ENCODE measurements around the gene PRKG1.

PRKG1 gene

DNA sequence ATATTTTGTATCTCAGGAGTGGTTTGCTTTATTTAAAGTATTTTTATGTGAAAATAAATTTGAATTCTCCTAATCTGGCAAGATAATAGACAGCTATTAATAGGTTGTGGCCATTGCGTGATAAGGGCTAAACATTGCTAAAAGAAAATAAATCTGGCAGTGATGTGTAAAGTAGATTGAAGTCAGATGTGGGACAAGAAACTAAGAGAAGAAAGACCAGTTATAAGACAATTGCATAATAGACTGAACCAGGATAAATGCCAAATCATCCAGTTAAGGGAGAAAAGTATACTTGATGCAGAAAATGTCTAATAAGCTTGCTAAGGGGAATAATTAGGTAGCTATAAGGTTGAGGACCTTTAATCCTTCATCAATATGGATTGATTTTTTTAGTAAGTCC is 822.6 kb downstream of the PRKG1 start:
- no peaks in the 10 kb centered on the region for H3K27me3 ChIP-seq (ENCODE audit: control insufficient read depth, insufficient read depth, low read length)
- H3K4me2 ChIP-seq (ENCODE audit: low read length): no peak overlapping the region
- no peaks in the 10 kb centered on the region for H3K9me3 ChIP-seq (replicated peaks; ENCODE audit: low read length)
- H3K9ac ChIP-seq (ENCODE audit: low read depth, low read length): no peak overlapping the region
- H3K4me1 ChIP-seq (ENCODE audit: control insufficient read depth, insufficient read depth, low read length): no peaks in the 10 kb centered on the region
- H3K36me3 ChIP-seq (ENCODE audit: insufficient read depth, low read length): no peaks in the 10 kb centered on the region
- H3K4me3 ChIP-seq (ENCODE audit: low read length): no peak overlapping the region

DNA sequence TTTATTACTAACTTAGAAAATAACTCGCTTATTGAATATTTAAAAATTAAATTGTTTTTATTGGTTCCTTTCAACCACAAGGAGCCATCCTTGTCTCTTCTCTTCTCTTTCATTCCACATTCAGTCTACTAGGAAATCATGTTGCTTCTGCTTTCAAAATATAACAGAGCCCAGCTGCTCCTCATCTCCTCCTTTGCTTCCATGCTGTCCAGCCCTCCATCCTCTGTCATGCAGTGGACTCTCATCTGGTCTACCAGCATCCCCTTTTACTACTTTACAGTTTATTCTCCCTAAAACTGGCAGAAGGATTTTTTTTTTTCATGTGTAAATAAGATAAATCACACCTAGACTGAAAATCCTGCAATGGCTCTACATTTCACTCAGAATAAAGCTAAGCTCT is 823.3 kb downstream of the PRKG1 start:
- Histone ChIP-seq H3K4me1 (ENCODE audit: control insufficient read depth, insufficient read depth, low read length) (no peaks in the 10 kb centered on the region), H3K9me3 (replicated peaks; ENCODE audit: low read length) (no peaks in the 10 kb centered on the region), H3K4me3 (ENCODE audit: low read length) (no peak overlapping the region), H3K27me3 (ENCODE audit: control insufficient read depth, insufficient read depth, low read length) (no peaks in the 10 kb centered on the region), H3K36me3 (ENCODE audit: insufficient read depth, low read length) (no peaks in the 10 kb centered on the region), H3K4me2 (ENCODE audit: low read length) (no peak overlapping the region), H3K9ac (ENCODE audit: low read depth, low read length) (no peak overlapping the region)

DNA sequence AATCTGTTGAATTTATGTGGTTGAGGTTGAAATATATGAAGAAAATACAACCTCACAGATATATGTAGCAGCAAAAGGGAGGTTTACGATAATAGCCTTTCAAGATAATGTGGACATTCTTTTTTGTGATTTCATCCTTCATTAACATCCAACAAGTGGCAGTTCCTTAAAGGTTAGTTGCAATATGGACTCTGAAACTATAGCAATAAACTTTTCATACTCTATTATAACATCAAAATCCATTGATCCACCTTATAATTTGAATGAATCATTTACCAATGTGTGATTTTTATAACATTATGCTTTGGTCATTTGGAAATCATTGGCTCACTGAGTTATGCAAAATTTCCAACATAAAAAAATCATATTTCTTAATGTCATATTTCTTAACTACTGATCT is 825.9 kb downstream of the PRKG1 start:
- H3K9ac ChIP-seq (ENCODE audit: low read depth, low read length): no peak overlapping the region
- H3K9me3 ChIP-seq (replicated peaks; ENCODE audit: low read length): no peaks in the 10 kb centered on the region
- no peak overlapping the region for H3K4me3 ChIP-seq (ENCODE audit: low read length)
- H3K4me1 ChIP-seq (ENCODE audit: control insufficient read depth, insufficient read depth, low read length): no peaks in the 10 kb centered on the region
- H3K36me3 ChIP-seq (ENCODE audit: insufficient read depth, low read length): no peaks in the 10 kb centered on the region
- H3K27me3 ChIP-seq (ENCODE audit: control insufficient read depth, insufficient read depth, low read length): no peaks in the 10 kb centered on the region
- no peak overlapping the region for H3K4me2 ChIP-seq (ENCODE audit: low read length)

DNA sequence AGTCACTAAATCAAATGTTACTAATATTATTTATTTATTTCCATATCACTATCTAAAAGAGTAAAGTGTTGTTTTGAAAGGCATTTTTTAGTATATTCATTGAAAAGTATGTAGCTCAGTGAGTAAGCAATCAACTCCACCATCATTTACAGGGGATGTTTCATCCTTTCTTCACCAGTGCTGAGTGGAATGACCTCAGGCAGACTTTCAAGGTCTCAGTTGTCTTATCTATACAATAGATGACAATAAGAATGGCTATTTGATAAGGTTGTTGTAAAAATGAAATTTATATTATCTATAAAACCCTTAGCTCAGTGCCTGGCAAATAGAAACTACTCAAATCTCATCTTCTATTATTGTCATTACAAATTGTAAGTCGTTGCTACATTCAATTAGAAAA is 829.4 kb downstream of the PRKG1 start:
- H3K36me3 ChIP-seq (ENCODE audit: insufficient read depth, low read length): no peaks in the 10 kb centered on the region
- no peaks in the 10 kb centered on the region for H3K27me3 ChIP-seq (ENCODE audit: control insufficient read depth, insufficient read depth, low read length)
- no peak overlapping the region for H3K4me3 ChIP-seq (ENCODE audit: low read length)
- H3K4me1 ChIP-seq (ENCODE audit: control insufficient read depth, insufficient read depth, low read length): no peaks in the 10 kb centered on the region
- H3K9me3 ChIP-seq (replicated peaks; ENCODE audit: low read length): no peaks in the 10 kb centered on the region
- no peak overlapping the region for H3K9ac ChIP-seq (ENCODE audit: low read depth, low read length)
- no peak overlapping the region for H3K4me2 ChIP-seq (ENCODE audit: low read length)

DNA sequence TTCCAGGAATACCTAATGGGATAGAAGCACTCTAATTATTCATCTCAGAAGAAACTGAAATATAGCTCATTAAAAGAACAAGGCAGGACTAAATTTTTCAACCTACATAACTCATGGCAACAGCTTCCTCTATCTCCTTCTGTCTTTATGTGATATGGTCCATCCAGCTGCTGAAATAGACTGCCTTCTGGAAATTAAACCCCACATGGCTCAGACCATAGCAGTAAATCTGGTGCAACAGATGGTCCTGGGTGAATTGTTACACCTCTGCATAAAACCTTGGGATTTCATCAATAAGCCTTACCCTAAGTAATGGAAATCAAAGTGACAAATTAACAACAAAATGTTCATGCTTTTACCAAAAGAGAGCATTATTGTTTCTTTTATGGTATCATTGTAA is 830.7 kb downstream of the PRKG1 start:
- no peaks in the 10 kb centered on the region for H3K9me3 ChIP-seq (replicated peaks; ENCODE audit: low read length)

DNA sequence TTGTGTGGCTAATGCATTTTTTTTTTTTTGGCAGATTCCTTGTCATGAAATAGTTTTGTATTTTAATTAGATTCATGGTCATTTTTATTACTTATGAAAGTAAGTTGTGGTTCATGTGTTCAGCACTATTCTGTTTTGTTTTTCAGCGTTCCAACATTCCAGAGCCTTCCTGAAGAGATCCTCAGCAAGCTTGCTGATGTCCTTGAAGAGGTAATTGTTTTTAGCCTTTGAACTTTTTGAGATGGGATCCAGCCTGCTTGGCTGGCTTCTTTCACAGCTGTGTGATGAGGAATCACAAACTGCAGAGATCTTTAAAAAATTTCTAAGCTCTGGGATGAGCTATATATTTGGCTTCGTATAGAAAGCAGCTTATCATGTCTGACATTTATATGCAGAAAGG is 833.1 kb downstream of the PRKG1 start:
- Histone ChIP-seq H3K27me3 (ENCODE audit: control insufficient read depth, insufficient read depth, low read length) (no peaks in the 10 kb centered on the region), H3K9ac (ENCODE audit: low read depth, low read length) (no peak overlapping the region), H3K4me1 (ENCODE audit: control insufficient read depth, insufficient read depth, low read length) (no peaks in the 10 kb centered on the region), H3K4me3 (ENCODE audit: low read length) (no peak overlapping the region), H3K9me3 (replicated peaks; ENCODE audit: low read length) (no peaks in the 10 kb centered on the region), H3K36me3 (ENCODE audit: insufficient read depth, low read length) (no peaks in the 10 kb centered on the region), H3K4me2 (ENCODE audit: low read length) (no peak overlapping the region)

More for the DNA sequence above, 830.7 kb downstream of the PRKG1 start:
- Histone ChIP-seq H3K36me3 (ENCODE audit: insufficient read depth, low read length) (no peaks in the 10 kb centered on the region), H3K27me3 (ENCODE audit: control insufficient read depth, insufficient read depth, low read length) (no peaks in the 10 kb centered on the region), H3K4me1 (ENCODE audit: control insufficient read depth, insufficient read depth, low read length) (no peaks in the 10 kb centered on the region), H3K4me2 (ENCODE audit: low read length) (no peak overlapping the region), H3K4me3 (ENCODE audit: low read length) (no peak overlapping the region), H3K9ac (ENCODE audit: low read depth, low read length) (no peak overlapping the region)

DNA sequence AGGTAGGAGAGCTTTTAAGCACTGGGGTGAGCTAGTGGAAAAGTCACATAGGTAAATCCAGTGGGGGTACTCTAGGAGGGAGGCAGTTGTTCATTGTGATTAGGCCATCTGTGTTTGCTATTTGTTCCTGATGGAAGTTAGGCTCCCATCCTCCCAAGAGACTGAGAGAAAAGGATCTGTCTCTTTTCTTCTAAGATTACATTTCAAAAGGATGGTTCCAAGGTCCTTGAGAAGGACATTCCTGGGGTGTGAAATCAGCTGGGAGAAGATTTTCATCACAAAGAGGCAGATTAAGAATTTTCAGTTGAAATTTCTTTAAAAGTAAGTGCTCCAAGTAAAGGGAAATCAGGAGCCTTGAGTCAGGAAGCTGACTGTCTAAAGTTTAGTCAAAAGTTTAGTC is 835.9 kb downstream of the PRKG1 start:
- H3K9me3 ChIP-seq (replicated peaks; ENCODE audit: low read length): no peaks in the 10 kb centered on the region
- H3K4me3 ChIP-seq (ENCODE audit: low read length): no peak overlapping the region
- H3K4me1 ChIP-seq (ENCODE audit: control insufficient read depth, insufficient read depth, low read length): no peaks in the 10 kb centered on the region

DNA sequence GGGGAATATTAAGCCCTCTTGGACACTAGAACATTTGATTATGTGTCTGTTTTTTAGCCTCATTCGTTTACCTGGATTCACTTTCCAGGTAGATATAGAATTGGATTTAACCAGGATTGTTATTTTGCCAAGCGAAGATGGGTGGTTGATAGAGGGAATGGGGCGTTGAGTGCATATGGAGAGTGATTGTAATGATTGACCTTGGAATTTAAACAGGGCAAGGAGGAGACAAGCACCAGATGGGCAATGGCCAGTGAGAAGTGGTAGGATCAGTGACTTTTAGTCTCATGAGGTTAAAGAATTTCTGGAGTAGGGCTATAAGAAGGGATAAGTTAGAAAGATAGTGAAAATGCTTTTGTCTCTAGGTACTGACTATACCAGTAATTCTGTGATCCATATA is 836.3 kb downstream of the PRKG1 start:
- H3K4me1 ChIP-seq (ENCODE audit: control insufficient read depth, insufficient read depth, low read length): no peaks in the 10 kb centered on the region
- H3K4me3 ChIP-seq (ENCODE audit: low read length): no peak overlapping the region
- H3K9ac ChIP-seq (ENCODE audit: low read depth, low read length): no peak overlapping the region
- no peaks in the 10 kb centered on the region for H3K27me3 ChIP-seq (ENCODE audit: control insufficient read depth, insufficient read depth, low read length)
- no peaks in the 10 kb centered on the region for H3K36me3 ChIP-seq (ENCODE audit: insufficient read depth, low read length)
- no peaks in the 10 kb centered on the region for H3K9me3 ChIP-seq (replicated peaks; ENCODE audit: low read length)
- no peak overlapping the region for H3K4me2 ChIP-seq (ENCODE audit: low read length)

More for the DNA sequence above, 835.9 kb downstream of the PRKG1 start:
- Histone ChIP-seq H3K27me3 (ENCODE audit: control insufficient read depth, insufficient read depth, low read length) (no peaks in the 10 kb centered on the region), H3K4me2 (ENCODE audit: low read length) (no peak overlapping the region), H3K36me3 (ENCODE audit: insufficient read depth, low read length) (no peaks in the 10 kb centered on the region), H3K9ac (ENCODE audit: low read depth, low read length) (no peak overlapping the region)

DNA sequence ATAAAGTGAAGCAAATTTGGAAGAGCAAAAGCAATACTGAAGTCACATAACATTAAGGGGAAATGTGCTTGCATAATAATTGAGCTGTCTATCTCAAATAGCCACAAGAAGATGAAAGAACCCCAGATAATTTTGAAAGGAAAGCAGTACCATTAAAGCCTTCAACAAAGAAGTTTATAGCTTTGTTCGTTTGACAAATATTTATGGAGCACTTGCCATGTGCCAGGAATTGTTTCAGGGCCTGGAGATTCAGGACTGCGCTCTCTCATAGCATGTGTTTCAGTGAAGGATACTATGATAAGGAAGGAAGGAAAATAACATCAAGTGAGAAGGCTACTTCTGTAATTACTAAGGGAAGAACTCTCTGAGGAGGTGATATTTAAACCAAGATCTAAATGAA is 837.4 kb downstream of the PRKG1 start:
- Histone ChIP-seq H3K4me2 (ENCODE audit: low read length) (no peak overlapping the region), H3K27me3 (ENCODE audit: control insufficient read depth, insufficient read depth, low read length) (no peaks in the 10 kb centered on the region), H3K4me3 (ENCODE audit: low read length) (no peak overlapping the region), H3K9ac (ENCODE audit: low read depth, low read length) (no peak overlapping the region), H3K9me3 (replicated peaks; ENCODE audit: low read length) (no peaks in the 10 kb centered on the region), H3K4me1 (ENCODE audit: control insufficient read depth, insufficient read depth, low read length) (no peaks in the 10 kb centered on the region), H3K36me3 (ENCODE audit: insufficient read depth, low read length) (no peaks in the 10 kb centered on the region)

DNA sequence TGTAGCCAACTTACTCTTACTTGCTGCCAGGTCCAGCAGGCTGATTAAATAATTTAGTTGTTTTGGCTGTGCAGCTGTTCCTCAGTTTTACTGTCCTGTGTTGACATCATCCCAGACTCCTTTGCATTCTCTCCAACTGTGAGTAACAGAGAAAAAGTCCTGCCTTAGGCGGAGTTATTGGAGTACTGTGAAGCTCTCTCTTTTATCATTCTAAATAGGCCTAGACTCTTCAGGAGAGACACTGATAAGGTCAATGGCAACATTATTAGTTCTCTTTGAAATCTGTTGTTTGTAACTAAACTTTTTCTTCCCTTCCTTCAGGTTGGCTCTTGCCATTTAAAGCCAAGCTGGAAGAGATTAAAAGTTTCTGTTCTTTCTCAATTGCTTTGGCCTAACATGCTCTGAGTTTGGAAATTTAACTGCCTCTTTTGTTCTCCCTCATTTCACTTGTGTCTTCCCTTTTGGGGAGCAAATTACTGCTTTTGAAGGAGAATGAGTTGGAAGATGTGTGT is 840.8 kb downstream of the PRKG1 start:
- no peaks in the 10 kb centered on the region for H3K36me3 ChIP-seq (ENCODE audit: insufficient read depth, low read length)
- no peaks in the 10 kb centered on the region for H3K9me3 ChIP-seq (replicated peaks; ENCODE audit: low read length)
- H3K4me1 ChIP-seq (ENCODE audit: control insufficient read depth, insufficient read depth, low read length): no peaks in the 10 kb centered on the region
- no peak overlapping the region for H3K9ac ChIP-seq (ENCODE audit: low read depth, low read length)
- no peak overlapping the region for H3K4me2 ChIP-seq (ENCODE audit: low read length)
- no peak overlapping the region for H3K4me3 ChIP-seq (ENCODE audit: low read length)
- no peaks in the 10 kb centered on the region for H3K27me3 ChIP-seq (ENCODE audit: control insufficient read depth, insufficient read depth, low read length)

DNA sequence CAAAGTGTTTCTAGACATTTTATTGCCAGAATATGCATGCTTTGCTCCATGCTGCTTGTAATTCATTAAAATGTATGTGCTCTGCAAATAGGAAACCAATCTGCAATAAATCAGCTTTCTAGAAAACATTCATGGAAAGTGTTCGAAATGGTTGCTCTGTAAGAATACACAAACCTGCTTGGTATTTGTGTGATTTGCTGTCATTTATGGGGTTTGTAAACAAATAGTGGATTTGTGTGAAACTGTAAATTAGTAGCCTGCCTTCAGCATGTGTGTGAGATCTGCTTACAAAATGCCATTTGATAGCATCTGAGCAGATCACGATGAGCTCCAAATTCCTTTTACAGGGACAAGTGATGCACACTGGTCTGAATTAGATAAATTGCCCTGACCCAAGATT is 844.2 kb downstream of the PRKG1 start:
- no peaks in the 10 kb centered on the region for H3K9me3 ChIP-seq (replicated peaks; ENCODE audit: low read length)
- no peak overlapping the region for H3K4me2 ChIP-seq (ENCODE audit: low read length)
- no peak overlapping the region for H3K9ac ChIP-seq (ENCODE audit: low read depth, low read length)
- H3K4me1 ChIP-seq (ENCODE audit: control insufficient read depth, insufficient read depth, low read length): no peaks in the 10 kb centered on the region
- no peaks in the 10 kb centered on the region for H3K36me3 ChIP-seq (ENCODE audit: insufficient read depth, low read length)
- no peaks in the 10 kb centered on the region for H3K27me3 ChIP-seq (ENCODE audit: control insufficient read depth, insufficient read depth, low read length)
- no peak overlapping the region for H3K4me3 ChIP-seq (ENCODE audit: low read length)

DNA sequence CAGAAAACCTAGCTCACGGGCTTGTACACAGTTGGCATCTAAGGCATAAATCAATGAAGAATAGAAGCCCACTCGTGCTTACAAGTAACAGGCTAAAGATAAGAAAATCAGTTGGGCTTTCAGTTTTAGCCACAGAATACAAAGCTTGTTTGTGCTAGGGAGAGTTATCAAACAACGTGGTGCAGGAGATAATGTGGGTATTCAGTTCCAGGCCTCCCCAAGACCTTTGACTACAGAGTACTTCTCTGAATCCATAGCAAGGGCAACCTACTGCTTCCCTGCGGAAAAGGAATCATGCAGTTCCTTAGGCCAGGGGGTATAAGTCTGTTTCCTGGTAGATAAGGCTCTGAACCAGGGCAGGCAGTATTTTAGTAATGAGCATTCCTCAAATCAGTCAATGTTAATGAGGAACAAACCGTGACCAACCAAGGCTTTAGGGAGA is 844.6 kb downstream of the PRKG1 start:
- no peaks in the 10 kb centered on the region for H3K9me3 ChIP-seq (replicated peaks; ENCODE audit: low read length)
- H3K9ac ChIP-seq (ENCODE audit: low read depth, low read length): no peak overlapping the region
- H3K27me3 ChIP-seq (ENCODE audit: control insufficient read depth, insufficient read depth, low read length): no peaks in the 10 kb centered on the region
- no peak overlapping the region for H3K4me2 ChIP-seq (ENCODE audit: low read length)
- no peak overlapping the region for H3K4me3 ChIP-seq (ENCODE audit: low read length)
- no peaks in the 10 kb centered on the region for H3K36me3 ChIP-seq (ENCODE audit: insufficient read depth, low read length)
- H3K4me1 ChIP-seq (ENCODE audit: control insufficient read depth, insufficient read depth, low read length): no peaks in the 10 kb centered on the region

Measured in skeletal muscle satellite cell (primary cell).